H1 (cell line): ENCODE data around the gene MT1H. TPM values are rescaled to one million over a fixed set of nuclear protein-coding genes. Genes with fewer than 3 reads are reported as not detected.

ENCODE experiments used
- CTCF ChIA-PET: fragments of 300-600 bp; sonication (Branson Sonifier 250); formaldehyde crosslinking; loops from one replicate; lab custom pipeline; 2021; ENCODE audit not compliant: partially characterized antibody; lab: Charles Lee
- POLR2A ChIA-PET: fragments of 300-600 bp; sonication (Branson Sonifier 250); formaldehyde crosslinking; loops from one replicate; lab custom pipeline; 2021; ENCODE audit warnings: inconsistent platforms; ENCODE audit not compliant: partially characterized antibody; lab: Charles Lee
- DNase-seq, 2 experiments: peaks; one replicate each; pipeline versions ENCODE4 v3.0.0 to v3.0.0-alpha.2; 2010 to 2022; ENCODE audit warnings: low spot score in 2 of 2, low read depth in 1 of 2, mixed read lengths in 1 of 2
- FAIRE-seq: peaks from 2 replicates; lab custom pipeline; 2011; peaks lifted over from hg19 to GRCh38; lab: Jason Lieb, UNC
- H2AFZ ChIP-seq: 2 replicates; pipeline ENCODE4 v1.8.1; 2012; ENCODE audit warnings: low read length, inconsistent platforms
- H2AK5ac ChIP-seq: 2 replicates; pipeline ENCODE4 v1.6.1; 2013; ENCODE audit warnings: low read depth, low read length
- H2BK120ac ChIP-seq: replicated peaks from 2 replicates; pipeline ENCODE3; 2013; ENCODE audit warnings: low read depth, low read length, inconsistent platforms
- H2BK12ac ChIP-seq: 2 replicates; pipeline ENCODE4 v1.6.1; 2013; ENCODE audit warnings: low read depth, low read length
- H2BK15ac ChIP-seq: 2 replicates; pipeline ENCODE4 v1.6.1; 2013; ENCODE audit warnings: low read length
- H2BK20ac ChIP-seq: 2 replicates; pipeline ENCODE4 v1.6.1; 2013; ENCODE audit warnings: low read length
- H2BK5ac ChIP-seq: 2 replicates; pipeline ENCODE4 v1.6.1; 2013; ENCODE audit warnings: low read depth, low read length
- H3K14ac ChIP-seq: 2 replicates; pipeline ENCODE4 v1.6.1; 2013; ENCODE audit warnings: inconsistent platforms; ENCODE audit not compliant: insufficient read length
- H3K18ac ChIP-seq: 2 replicates; pipeline ENCODE4 v1.6.1; 2013; ENCODE audit warnings: low read length; ENCODE audit errors: extremely low read depth
- H3K23ac ChIP-seq: 2 replicates; pipeline ENCODE4 v1.6.1; 2013; ENCODE audit warnings: inconsistent platforms; ENCODE audit not compliant: insufficient read length
- H3K23me2 ChIP-seq: 2 replicates; pipeline ENCODE4 v1.6.1; 2013; ENCODE audit warnings: low read depth, low read length
- H3K27ac ChIP-seq: 2 replicates; pipeline ENCODE4 v1.6.1; 2011; ENCODE audit warnings: low read depth, low read length, inconsistent platforms
- H3K27me3 ChIP-seq, 4 experiments: replicated peaks in 1 of 4; 1 replicate in 1 of 4; 2 replicates in 3 of 4; pipeline versions ENCODE4 v1.6.1 to v1.8.1; 2011 to 2013; ENCODE audit warnings: low read length in 3 of 4, mild to moderate bottlenecking in 3 of 4, inconsistent platforms in 2 of 4, mixed read lengths in 2 of 4, moderate library complexity in 1 of 4; ENCODE audit not compliant: control insufficient read depth in 3 of 4, insufficient read depth in 3 of 4; ENCODE audit errors: extremely low read depth in 1 of 4
- H3K36me3 ChIP-seq, 4 experiments: 2 replicates each; pipeline versions ENCODE4 v1.6.1 to v1.8.1; 2011 to 2013; ENCODE audit warnings: mild to moderate bottlenecking in 4 of 4, low read length in 3 of 4, moderate library complexity in 2 of 4, control low read depth in 1 of 4, inconsistent platforms in 1 of 4; ENCODE audit not compliant: insufficient read depth in 4 of 4, control insufficient read depth in 2 of 4
- H3K4ac ChIP-seq: replicated peaks from 2 replicates; pipeline ENCODE3; 2013; ENCODE audit warnings: low read length, low read depth, mixed read lengths, inconsistent platforms; ENCODE audit not compliant: insufficient read length
- H3K4me1 ChIP-seq, 4 experiments: replicated peaks in 1 of 4; 1 replicate in 1 of 4; 2 replicates in 3 of 4; pipeline versions ENCODE4 v1.6.1 to v1.8.1; 2011 to 2013; ENCODE audit warnings: low read length in 3 of 4, inconsistent platforms in 2 of 4, mixed read lengths in 1 of 4; ENCODE audit not compliant: insufficient read depth in 4 of 4, control insufficient read depth in 3 of 4
- H3K4me2 ChIP-seq, 2 experiments: 2 replicates each; pipeline versions ENCODE4 v1.6.1 to v1.8.1; 2011 to 2013; ENCODE audit warnings: low read depth in 2 of 2, low read length in 2 of 2, control low read depth in 1 of 2, inconsistent platforms in 1 of 2, mild to moderate bottlenecking in 1 of 2; ENCODE audit not compliant: insufficient read depth in 1 of 2
- H3K4me3 ChIP-seq, 4 experiments: fragments of 200-600, 300-600 bp in 1 of 4; sonication (generic), shearing (Covaris generic), sonication (Bioruptor Twin) in 1 of 4; 2 replicates each; pipeline versions ENCODE4 v1.5.1 to v1.8.1; 2011 to 2016; ENCODE audit warnings: low read length in 4 of 4, low read depth in 3 of 4, control low read depth in 2 of 4, inconsistent platforms in 2 of 4, mild to moderate bottlenecking in 2 of 4, mixed read lengths in 1 of 4, moderate library complexity in 1 of 4; ENCODE audit not compliant: insufficient read depth in 2 of 4; ENCODE audit errors: extremely low read depth in 1 of 4
- H3K56ac ChIP-seq: replicated peaks from 2 replicates; pipeline ENCODE3; 2013; ENCODE audit warnings: low read depth, mild to moderate bottlenecking, mixed read lengths, low read length, inconsistent platforms; ENCODE audit not compliant: insufficient read length
- H3K79me1 ChIP-seq: 2 replicates; pipeline ENCODE4 v1.6.1; 2013; ENCODE audit warnings: low read depth, low read length, control low read depth
- H3K79me2 ChIP-seq, 2 experiments: 2 replicates each; pipeline versions ENCODE4 v1.6.1 to v1.8.1; 2012 to 2013; ENCODE audit warnings: low read length in 2 of 2, mild to moderate bottlenecking in 2 of 2, inconsistent platforms in 1 of 2; ENCODE audit not compliant: insufficient read depth in 2 of 2, control insufficient read depth in 1 of 2
- H3K9ac ChIP-seq, 4 experiments: replicated peaks in 1 of 4; 1 replicate in 1 of 4; 2 replicates in 3 of 4; pipeline versions ENCODE4 v1.6.1 to v1.8.1; 2011 to 2013; ENCODE audit warnings: low read depth in 3 of 4, low read length in 3 of 4, control low read depth in 2 of 4, mild to moderate bottlenecking in 2 of 4, moderate library complexity in 2 of 4, inconsistent platforms in 1 of 4; ENCODE audit errors: extremely low read depth in 1 of 4
- H3K9me3 ChIP-seq, 2 experiments: 2 replicates each; pipeline versions ENCODE4 v1.6.1 to v1.8.1; 2012 to 2013; ENCODE audit warnings: mild to moderate bottlenecking in 2 of 2, moderate library complexity in 2 of 2, control low read depth in 1 of 2, inconsistent platforms in 1 of 2, low read depth in 1 of 2, low read length in 1 of 2, mixed read lengths in 1 of 2; ENCODE audit not compliant: insufficient read depth in 2 of 2
- H4K20me1 ChIP-seq, 2 experiments: replicated peaks in 1 of 2; 2 replicates each; pipeline versions ENCODE3 to v1.8.1; 2011 to 2013; ENCODE audit warnings: inconsistent platforms in 2 of 2, low read length in 2 of 2, mild to moderate bottlenecking in 1 of 2; ENCODE audit not compliant: insufficient read depth in 2 of 2, control insufficient read depth in 1 of 2
- H4K5ac ChIP-seq: 2 replicates; pipeline ENCODE4 v1.6.1; 2013; ENCODE audit warnings: low read length, low read depth, mixed read lengths, inconsistent platforms; ENCODE audit not compliant: insufficient read length
- H4K8ac ChIP-seq: 2 replicates; pipeline ENCODE4 v1.8.0; 2013; ENCODE audit warnings: mild to moderate bottlenecking, moderate library complexity, low read length, inconsistent platforms; ENCODE audit not compliant: insufficient read depth; ENCODE audit errors: extremely low read depth
- H4K91ac ChIP-seq: replicated peaks from 2 replicates; pipeline ENCODE3; 2013; ENCODE audit warnings: low read length, mixed read lengths, inconsistent platforms; ENCODE audit not compliant: insufficient read length
- BCL11A ChIP-seq, 2 experiments: IDR thresholded peaks; one replicate each; pipeline ENCODE4 v1.6.1; 2011; ENCODE audit warnings: low read depth in 2 of 2, low read length in 2 of 2, mild to moderate bottlenecking in 2 of 2
- CBX5 ChIP-seq: fragments of 300-800, 300-1000 bp; sonication (generic); IDR thresholded peaks from 2 replicates; pipeline ENCODE4 v1.7.1; 2016; ENCODE audit warnings: antibody characterized with exemption, low read length, low read depth
- CHD2 ChIP-seq: IDR thresholded peaks from 2 replicates; pipeline ENCODE4 v1.6.1; 2012; ENCODE audit warnings: low read length, improper control_type of control experiment
- CREB1 ChIP-seq: IDR thresholded peaks from 2 replicates; pipeline ENCODE4 v1.6.1; 2012; ENCODE audit warnings: inconsistent platforms
- EGR1 ChIP-seq: IDR thresholded peaks from 2 replicates; pipeline ENCODE4 v1.6.1; 2011; ENCODE audit warnings: low read depth, low read length, borderline replicate concordance
- NRF1 ChIP-seq: IDR thresholded peaks from 2 replicates; pipeline ENCODE4 v1.6.1; 2011; ENCODE audit warnings: mild to moderate bottlenecking, low read depth, low read length, improper control_type of control experiment
- POU5F1 ChIP-seq: IDR thresholded peaks from 2 replicates; pipeline ENCODE4 v1.6.1; 2011; ENCODE audit warnings: low read depth, mild to moderate bottlenecking, low read length, moderate library complexity
- RNF2 ChIP-seq: fragments of 200-900, 300-1000 bp; sonication (generic); IDR thresholded peaks from 2 replicates; pipeline ENCODE4 v1.7.1; 2016; ENCODE audit warnings: borderline replicate concordance, low read depth, mild to moderate bottlenecking, antibody characterized with exemption, low read length; ENCODE audit not compliant: poor library complexity, severe bottlenecking; ENCODE audit errors: missing control alignments
- SAP30 ChIP-seq: fragments of 300-600 bp; sonication (generic); IDR thresholded peaks from 2 replicates; pipeline ENCODE4 v1.7.1; 2012; ENCODE audit warnings: low read length, moderate library complexity, mild to moderate bottlenecking, inconsistent platforms; ENCODE audit not compliant: insufficient read depth, insufficient replicate concordance
- TCF12 ChIP-seq: IDR thresholded peaks from 2 replicates; pipeline ENCODE4 v1.6.1; 2011; ENCODE audit warnings: low read depth, mild to moderate bottlenecking, low read length
- TEAD4 ChIP-seq: IDR thresholded peaks from 2 replicates; pipeline ENCODE4 v1.6.1; 2012; ENCODE audit warnings: low read depth, low read length, inconsistent platforms, mixed read lengths
- WGBS, 2 experiments: shearing (Covaris generic) in 1 of 2; methylation state at CpG; one replicate each; pipeline versions ENCODE4 v1.1.6 to v1.1.7; 2013 to 2015; ENCODE audit warnings: low lambda C conversion rate in 2 of 2, mixed read lengths in 2 of 2, inconsistent platforms in 1 of 2, low coverage in 1 of 2, missing lambda C conversion rate in 1 of 2; ENCODE audit not compliant: insufficient replicate concordance in 2 of 2, insufficient coverage in 1 of 2, insufficient read length in 1 of 2; ENCODE audit errors: extremely low coverage in 1 of 2, missing lambda C conversion rate in 1 of 2; 5-methylcytosine and 5-hydroxymethylcytosine counted together
- polyA plus RNA-seq, 7 experiments: library from polyadenylated mRNA; depleted of rRNA in 3 of 7; stranded (reverse) in 5 of 7; unstranded in 2 of 7; fragments of >200 nt in 5 of 7; fragments of 200-250 nt in 2 of 7; gene quantifications; 1 replicate in 5 of 7; 2 replicates in 1 of 7; 4 replicates in 1 of 7; pipeline versions ENCODE4 v1.2.1 to v1.2.3, GENCODE V29; 2011 to 2013; ENCODE audit warnings: missing spikeins in 2 of 7, mixed read lengths in 2 of 7
- total RNA-seq: library from RNA; stranded (reverse); fragmentation: NEBNext Ultra II Directional; extraction: Animal tissue kit (Norgen Biotek cat#: 25700); gene quantifications from 2 replicates; pipeline ENCODE4 v1.2.1, GENCODE V29; 2021
- TF ChIP-seq, protein P1 (sequence below): IDR thresholded peaks from 2 replicates; pipeline ENCODE4 v1.6.1; 2012; ENCODE audit warnings: inconsistent platforms

The MT1H gene
- total and polyA plus RNA-seq, 2 of the 8 experiments (the other 6 are each of a cell fraction or from before 2014, with no cell fraction given) = 11.9 to 95.7 TPM

DNA sequence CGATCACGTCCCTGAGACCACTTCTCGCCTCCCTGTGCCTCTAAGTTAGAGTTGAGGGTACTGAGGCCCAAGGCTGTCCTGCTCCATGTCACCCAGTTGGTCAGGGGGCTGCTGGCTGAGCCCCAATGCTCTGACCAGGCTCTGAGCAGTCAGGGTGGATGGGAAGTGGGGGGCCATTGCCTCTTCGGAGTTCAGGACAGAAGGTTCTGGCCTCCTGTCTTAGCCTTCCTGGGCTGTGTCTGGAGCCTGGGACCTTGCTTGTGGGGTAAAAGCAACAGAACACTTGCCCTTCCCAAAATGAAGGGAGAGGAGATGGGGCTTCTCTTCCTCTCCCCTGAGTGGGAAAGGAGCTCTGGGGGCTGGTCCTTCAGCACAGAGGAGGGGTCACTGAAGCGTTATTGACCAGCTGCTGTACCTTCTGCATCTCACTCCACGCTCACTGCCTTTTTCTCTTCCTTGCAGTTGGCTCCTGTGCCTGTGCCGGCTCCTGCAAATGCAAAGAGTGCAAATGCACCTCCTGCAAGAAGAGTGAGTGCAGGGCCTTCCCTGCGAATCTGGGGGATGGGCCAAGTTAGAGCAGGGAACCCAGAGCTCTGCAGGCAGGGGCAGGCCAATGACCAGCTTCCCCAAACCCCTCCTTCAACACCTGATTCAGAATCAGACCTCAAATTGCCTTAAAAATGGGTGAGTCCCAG is 13.2 kb downstream of the MT1H start:
- H2BK12ac ChIP-seq = peak overlapping the region; percentile 75; the same call in 1 of the 2 replicates
- H2BK5ac ChIP-seq = no peak overlapping the region; the same call in 1 of the 2 replicates
- peak overlapping the region; percentile 60; the same call in 1 of the 2 replicates for H2AFZ ChIP-seq
- H4K5ac ChIP-seq = no peak overlapping the region
- H3K79me1 ChIP-seq = no peaks in the 10 kb centered on the region; the same call in 1 of the 2 replicates
- H3K23me2 ChIP-seq = peaks cover 10% of the 10 kb centered on the region
- H4K20me1 ChIP-seq = peaks cover 0 to 1% of the 10 kb centered on the region in 2 experiments
- H3K4me2 ChIP-seq = peak overlapping the region; percentile 97 to 100
- H3K79me2 ChIP-seq = no peaks in the 10 kb centered on the region
- POLR2A ChIA-PET = interaction anchor here (0.6 to 12.9 kb wide), 15 partner anchors 9 to 164 kb away, joined by 3 to 205 read pairs (median 5); partner anchors contain the start of genes MT1E, MT1F, MT1G and MT1H
- H3K18ac ChIP-seq = peak overlapping the region; percentile 84
- H3K14ac ChIP-seq = no peak overlapping the region
- H2BK20ac ChIP-seq = no peak overlapping the region
- peak overlapping the region; percentile 79 for H4K91ac ChIP-seq
- WGBS, 2 experiments = 27% methylated on average over 8 of the region's 8 CpGs; no CpG with 5 or more reads in 1 of the 2 experiments
- DNase-seq = no peak
- no peak overlapping the region for H3K56ac ChIP-seq
- H3K23ac ChIP-seq = no peak overlapping the region
- peaks cover 0 to 19% (median 8%) of the 10 kb centered on the region in 4 experiments; a peak in 6 of 7 replicates for H3K4me1 ChIP-seq
- H3K9ac ChIP-seq = peak overlapping the region in 2 of 4 experiments; percentile 7 to 79; a peak in 2 of 7 replicates
- H3K27me3 ChIP-seq = peaks cover 0 to 35% (median 20%) of the 10 kb centered on the region in 4 experiments; a peak in 5 of 7 replicates
- CTCF ChIA-PET = interaction anchor here (0.8 to 4.5 kb wide), 9 partner anchors 11 to 168 kb away, joined by 3 to 37 read pairs (median 3); no protein-coding TSS in a partner anchor
- H3K4ac ChIP-seq = peak overlapping the region; percentile 53
- peak overlapping the region; percentile 57 to 77 (median 69) for H3K4me3 ChIP-seq
- peaks cover 0 to 3% (median 0%) of the 10 kb centered on the region in 4 experiments; a peak in 1 of 8 replicates for H3K36me3 ChIP-seq
- peak overlapping the region; percentile 99 for H2BK15ac ChIP-seq
- H2BK120ac ChIP-seq = no peak overlapping the region
- H3K27ac ChIP-seq = no peak overlapping the region
- no peak overlapping the region for H4K8ac ChIP-seq
- peak overlapping the region; percentile 18; the same call in 1 of the 2 replicates for H2AK5ac ChIP-seq
- no peaks in the 10 kb centered on the region for H3K9me3 ChIP-seq
- FAIRE-seq = no peak
- TF ChIP-seq TCF12 = no peak
- TF ChIP-seq POU5F1 = no peak
- no peak for TF ChIP-seq NRF1
- no peak for TF ChIP-seq EGR1
- TF ChIP-seq RNF2 = no peak
- TF ChIP-seq CHD2 = no peak
- no peak for TF ChIP-seq CBX5
- TF ChIP-seq TEAD4 = no peak
- TF ChIP-seq, protein P1, sequence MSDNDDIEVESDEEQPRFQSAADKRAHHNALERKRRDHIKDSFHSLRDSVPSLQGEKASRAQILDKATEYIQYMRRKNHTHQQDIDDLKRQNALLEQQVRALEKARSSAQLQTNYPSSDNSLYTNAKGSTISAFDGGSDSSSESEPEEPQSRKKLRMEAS = no peak
- no peak for TF ChIP-seq CREB1
- TF ChIP-seq BCL11A (IDR thresholded peaks at IDR 0.05; ENCODE audit: low read depth in 2 of 2, low read length in 2 of 2) = no peak
- no peak for TF ChIP-seq SAP30
